Activated B cell treated with CpG ODN at 0.5 μM for 24 hours (primary cell): ENCODE data around the gene RNF166. TPM values are rescaled to one million over a fixed set of nuclear protein-coding genes. Genes with fewer than 3 reads are reported as not detected.

Source experiments
- ATAC-seq: fragments of 200-7000 bp; cut with Tn5 transposase; one replicate; pipeline ENCODE4 v1.10.0; 2021; ENCODE audit warnings: low read depth, mild to moderate bottlenecking, moderate library complexity
- CTCF ChIA-PET: fragments of 350-600 bp; sonication (Branson Sonifier 250); formaldehyde crosslinking; loops from one replicate; lab custom pipeline; 2021; ENCODE audit warnings: antibody characterized with exemption; lab: Charles Lee
- POLR2A ChIA-PET: fragments of 350-600 bp; sonication (Branson Sonifier 250); formaldehyde crosslinking; loops from one replicate; lab custom pipeline; 2021; ENCODE audit warnings: antibody characterized with exemption; lab: Charles Lee
- DNase-seq: peaks from one replicate; pipeline ENCODE4 v3.0.0; 2022
- H3K27ac Mint-ChIP-seq: one replicate; pipeline ENCODE4 v1.8.0; 2020; ENCODE audit warnings: mixed read lengths
- H3K27me3 Mint-ChIP-seq: one replicate; pipeline ENCODE4 v1.8.0; 2021; ENCODE audit warnings: mixed read lengths
- H3K36me3 Mint-ChIP-seq: one replicate; pipeline ENCODE4 v1.8.0; 2021; ENCODE audit warnings: low read depth, mixed read lengths
- H3K4me1 Mint-ChIP-seq: one replicate; pipeline ENCODE4 v1.8.0; 2021; ENCODE audit warnings: mixed read lengths
- H3K4me3 Mint-ChIP-seq: one replicate; pipeline ENCODE4 v1.8.0; 2020; ENCODE audit warnings: mild to moderate bottlenecking, mixed read lengths
- H3K9me3 Mint-ChIP-seq: one replicate; pipeline ENCODE4 v1.8.0; 2020; ENCODE audit warnings: mixed read lengths
- CTCF ChIP-seq: fragments of 200-600 bp; IDR thresholded peaks from one replicate; pipeline ENCODE4 v1.8.0; 2022; ENCODE audit warnings: antibody characterized with exemption, mild to moderate bottlenecking
- intact Hi-C: fragments of 100-400 bp; cut with micrococcal nuclease; formaldehyde crosslinking; loops from one replicate; pipeline ENCODE4 v1.15.1; 2024
- total RNA-seq: library from RNA; stranded (reverse); gene quantifications from 2 replicates; pipeline ENCODE4 v1.2.3, GENCODE V29; 2022

RNF166 gene
- total RNA-seq, 1 donor from 2014 or later: 45.3 TPM

GRCh38 chr16:88691924-88692560 is 14.2 kb downstream of the RNF166 start:
- ATAC-seq (peak; percentile 61), DNase-seq (no peak)
- ChIA-PET POLR2A (interaction anchor here (0.6 to 1.7 kb wide), 5 partner anchors 9 to 284 kb away, joined by 3 to 9 read pairs (median 4); no protein-coding TSS in a partner anchor), CTCF (no interaction called here)
- intact Hi-C loops: loop anchor here (1.0 kb wide), 1 partner anchor 9 kb away; no protein-coding TSS in a partner anchor
- H3K4me3 Mint-ChIP-seq: peak overlapping the region; percentile 52
- peaks cover 12% of the 10 kb centered on the region for H3K36me3 Mint-ChIP-seq
- peak overlapping the region; percentile 12 for H3K27ac Mint-ChIP-seq
- peaks cover 28% of the 10 kb centered on the region for H3K4me1 Mint-ChIP-seq
- TF ChIP-seq CTCF: no peak
- H3K9me3 Mint-ChIP-seq: no peaks in the 10 kb centered on the region
- no peaks in the 10 kb centered on the region for H3K27me3 Mint-ChIP-seq

- intact Hi-C loops: no loop called here
- Mint-ChIP-seq H3K9me3 (no peaks in the 10 kb centered on the region), H3K36me3 (peaks cover 7% of the 10 kb centered on the region), H3K27me3 (no peaks in the 10 kb centered on the region), H3K4me3 (no peak overlapping the region), H3K27ac (peak overlapping the region; percentile 19), H3K4me1 (peaks cover 28% of the 10 kb centered on the region)
- no peak for TF ChIP-seq CTCF
- DNase-seq (no peak), ATAC-seq (no peak)
- POLR2A ChIA-PET: interaction anchor here (0.7 to 1.7 kb wide), 3 partner anchors 9 to 121 kb away, joined by 3 to 9 read pairs (median 4); partner anchors contain the start of gene ZC3H18
- CTCF ChIA-PET: no interaction called here
Observed at GRCh38 chr16:88691129-88691813, 14.9 kb downstream of the RNF166 start.

- ChIA-PET POLR2A (interaction anchor here (1.3 to 1.7 kb wide), 2 partner anchors 10 kb away, joined by 3 to 9 read pairs; no protein-coding TSS in a partner anchor), CTCF (no interaction called here)
- Mint-ChIP-seq H3K27me3 (no peaks in the 10 kb centered on the region), H3K9me3 (no peaks in the 10 kb centered on the region), H3K36me3 (peaks cover 2% of the 10 kb centered on the region), H3K4me3 (no peak overlapping the region), H3K27ac (peak overlapping the region; percentile 19), H3K4me1 (peaks cover 28% of the 10 kb centered on the region)
- TF ChIP-seq CTCF: no peak
- DNase-seq: no peak
- intact Hi-C loops: no loop called here
- no peak for ATAC-seq
Observed at GRCh38 chr16:88690341-88691128, 15.7 kb downstream of the RNF166 start.

- intact Hi-C loops: loop anchor here (5.0 to 10.0 kb wide), 2 partner anchors 116 to 233 kb away; partner anchors contain the start of genes ZC3H18 and ZFPM1
- Mint-ChIP-seq H3K27me3 (no peaks in the 10 kb centered on the region), H3K36me3 (no peaks in the 10 kb centered on the region), H3K4me3 (no peak overlapping the region), H3K27ac (no peak overlapping the region), H3K9me3 (no peaks in the 10 kb centered on the region), H3K4me1 (peaks cover 48% of the 10 kb centered on the region)
- ATAC-seq (no peak), DNase-seq (no peak)
- TF ChIP-seq CTCF: no peak
- ChIA-PET POLR2A (interaction anchor here (0.6 to 2.5 kb wide), 5 partner anchors 12 to 1113 kb away, joined by 4 to 13 read pairs (median 8); no protein-coding TSS in a partner anchor), CTCF (interaction anchor here (3.9 kb wide), 1 partner anchor 13 kb away, joined by 17 read pairs; no protein-coding TSS in a partner anchor)
Observed at GRCh38 chr16:88688013-88688778, 18.0 kb downstream of the RNF166 start.
